ENCODE data around the gene VCL. TPM values are rescaled to one million over a fixed set of nuclear protein-coding genes. Genes with fewer than 3 reads are reported as not detected.

The VCL gene
- total RNA-seq, 2 donors from 2014 or later: 109 to 214 TPM

- DNase-seq: peak; percentile 45
- H3K9ac ChIP-seq (ENCODE audit: extremely low read depth, low read length, poor library complexity, severe bottlenecking): peak overlapping the region; percentile 48
- Mint-ChIP-seq H3K27me3 (ENCODE audit: insufficient read depth) (no peaks in the 10 kb centered on the region), H3K27ac (peak overlapping the region; percentile 96), H3K4me1 (peaks cover 28% of the 10 kb centered on the region), H3K36me3 (ENCODE audit: low read depth) (peaks cover 23% of the 10 kb centered on the region), H3K4me3 (peak overlapping the region; percentile 93), H3K9me3 (no peaks in the 10 kb centered on the region)
- no peak overlapping the region for H3K27ac ChIP-seq (ENCODE audit: low read depth, low read length)
- H3K36me3 ChIP-seq (ENCODE audit: control insufficient read depth, insufficient read depth, low read length): peaks cover 43% of the 10 kb centered on the region
- no peaks in the 10 kb centered on the region for H3K9me3 ChIP-seq (ENCODE audit: control insufficient read depth, low read length)
- peak overlapping the region; percentile 99 for H3K4me3 ChIP-seq (ENCODE audit: low read length)
- WGBS, 2 experiments (ENCODE audit: insufficient coverage in 1 of 2, insufficient read length in 1 of 2): 91 to 97% methylated on average over 5 to 7 of the region's 7 CpGs
- no peaks in the 10 kb centered on the region for H3K27me3 ChIP-seq (ENCODE audit: control insufficient read depth, insufficient read depth, low read length, poor library complexity, severe bottlenecking)
- TF ChIP-seq CTCF (conservative IDR thresholded peaks at IDR 0.05): no peak
- no peaks in the 10 kb centered on the region for H3K4me1 ChIP-seq (ENCODE audit: control insufficient read depth, insufficient read depth, low read length)
Measured at GRCh38 chr10:74000892-74001669, 3.2 kb downstream of the VCL start.

- 96 to 100% methylated on average over 1 of the region's 1 CpG for whole genome bisulfite sequencing, 2 experiments (ENCODE audit: insufficient coverage in 1 of 2, insufficient read length in 1 of 2)
- Histone ChIP-seq H3K4me3 (ENCODE audit: low read length) (no peak overlapping the region), H3K36me3 (ENCODE audit: control insufficient read depth, insufficient read depth, low read length) (peaks cover 67% of the 10 kb centered on the region), H3K27me3 (ENCODE audit: control insufficient read depth, insufficient read depth, low read length, poor library complexity, severe bottlenecking) (no peaks in the 10 kb centered on the region), H3K9me3 (ENCODE audit: control insufficient read depth, low read length) (no peaks in the 10 kb centered on the region), H3K4me1 (ENCODE audit: control insufficient read depth, insufficient read depth, low read length) (no peaks in the 10 kb centered on the region), H3K27ac (ENCODE audit: low read depth, low read length) (no peak overlapping the region), H3K9ac (ENCODE audit: extremely low read depth, low read length, poor library complexity, severe bottlenecking) (no peak overlapping the region)
- Mint-ChIP-seq H3K27me3 (ENCODE audit: insufficient read depth) (no peaks in the 10 kb centered on the region), H3K4me3 (no peak overlapping the region), H3K27ac (no peak overlapping the region), H3K9me3 (no peaks in the 10 kb centered on the region), H3K36me3 (ENCODE audit: low read depth) (peaks cover 33% of the 10 kb centered on the region), H3K4me1 (peaks cover 11% of the 10 kb centered on the region)
- no peak for DNase-seq
- no peak for TF ChIP-seq CTCF (conservative IDR thresholded peaks at IDR 0.05)
Measured at GRCh38 chr10:74006269-74006668, 8.4 kb downstream of the VCL start.

GRCh38 chr10:74008212-74008731 lies 10.4 kb downstream of the VCL start:
- no peak overlapping the region for H3K4me3 ChIP-seq (ENCODE audit: low read length)

More at GRCh38 chr10:74008212-74008731, 10.4 kb downstream of the VCL start:
- H3K9ac ChIP-seq (ENCODE audit: extremely low read depth, low read length, poor library complexity, severe bottlenecking): no peak overlapping the region
- H3K27ac ChIP-seq (ENCODE audit: low read depth, low read length): no peak overlapping the region
- H3K27me3 Mint-ChIP-seq (ENCODE audit: insufficient read depth): no peaks in the 10 kb centered on the region
- H3K9me3 ChIP-seq (ENCODE audit: control insufficient read depth, low read length): no peaks in the 10 kb centered on the region
- no peak for DNase-seq
- H3K36me3 ChIP-seq (ENCODE audit: control insufficient read depth, insufficient read depth, low read length): peaks cover 68% of the 10 kb centered on the region
- H3K4me1 ChIP-seq (ENCODE audit: control insufficient read depth, insufficient read depth, low read length): peaks cover 7% of the 10 kb centered on the region
- H3K27me3 ChIP-seq (ENCODE audit: control insufficient read depth, insufficient read depth, low read length, poor library complexity, severe bottlenecking): no peaks in the 10 kb centered on the region
- no peak for TF ChIP-seq CTCF (conservative IDR thresholded peaks at IDR 0.05)
- no peak overlapping the region for H3K4me3 Mint-ChIP-seq
- H3K27ac Mint-ChIP-seq: peak overlapping the region; percentile 26
- peaks cover 22% of the 10 kb centered on the region for H3K4me1 Mint-ChIP-seq
- no peaks in the 10 kb centered on the region for H3K9me3 Mint-ChIP-seq
- peaks cover 25% of the 10 kb centered on the region for H3K36me3 Mint-ChIP-seq (ENCODE audit: low read depth)
- WGBS, 2 experiments (ENCODE audit: insufficient coverage in 1 of 2, insufficient read length in 1 of 2): 92 to 100% methylated on average over 2 to 3 of the region's 3 CpGs
